Measurements from ENCODE around the gene DAPK1.

DAPK1 gene

GRCh38 chr9:87618931-87619330 is 121.3 kb downstream of the DAPK1 start:
- DNase-seq = no peak

GRCh38 chr9:87619346-87619745 is 121.7 kb downstream of the DAPK1 start:
- DNase-seq = no peak

GRCh38 chr9:87620731-87621322 is 123.2 kb downstream of the DAPK1 start:
- no peak for DNase-seq

- DNase-seq = no peak
These were observed 124.4 kb downstream of the DAPK1 start for GRCh38 chr9:87622098-87622497.

GRCh38 chr9:87622923-87623322 is 125.3 kb downstream of the DAPK1 start:
- DNase-seq = no peak

- no peak for DNase-seq
These were observed 130.7 kb downstream of the DAPK1 start for GRCh38 chr9:87628346-87628745.

- no peak for DNase-seq
These were observed 131.4 kb downstream of the DAPK1 start for GRCh38 chr9:87629104-87629503.

- no peak for DNase-seq
These were observed 132.6 kb downstream of the DAPK1 start for GRCh38 chr9:87630266-87630665.

GRCh38 chr9:87630846-87631245 is 133.2 kb downstream of the DAPK1 start:
- no peak for DNase-seq

GRCh38 chr9:87635656-87636501 is 138.2 kb downstream of the DAPK1 start:
- no peak for DNase-seq

GRCh38 chr9:87638292-87638691 is 140.6 kb downstream of the DAPK1 start:
- DNase-seq = no peak

- no peak for DNase-seq
These were observed 142.3 kb downstream of the DAPK1 start for GRCh38 chr9:87639949-87640348.

GRCh38 chr9:87640385-87640795 is 142.7 kb downstream of the DAPK1 start:
- no peak for DNase-seq

GRCh38 chr9:87641067-87641466 is 143.4 kb downstream of the DAPK1 start:
- DNase-seq = no peak

- DNase-seq = no peak
These were observed 144.9 kb downstream of the DAPK1 start for GRCh38 chr9:87642330-87643106.

GRCh38 chr9:87643107-87643650 is 145.5 kb downstream of the DAPK1 start:
- no peak for DNase-seq

GRCh38 chr9:87643778-87644570 is 146.3 kb downstream of the DAPK1 start:
- DNase-seq = no peak

- DNase-seq = no peak
These were observed 147.0 kb downstream of the DAPK1 start for GRCh38 chr9:87644659-87645058.

- no peak for DNase-seq
These were observed 148.9 kb downstream of the DAPK1 start for GRCh38 chr9:87646546-87646945.

GRCh38 chr9:87647114-87647513 is 149.4 kb downstream of the DAPK1 start:
- DNase-seq = no peak

- DNase-seq = no peak
These were observed 150.9 kb downstream of the DAPK1 start for GRCh38 chr9:87648606-87649005.

GRCh38 chr9:87650611-87651295 is 153.1 kb downstream of the DAPK1 start:
- DNase-seq = no peak
